Body of pancreas (tissue), 4 donors: ENCODE measurements around the gene ZNF614.

Source experiments
- POLR2A ChIP-seq, 3 donors: fragments of 450-650 bp; IDR thresholded peaks; one replicate each; pipeline ENCODE4 v1.6.1; 2016; ENCODE audit warnings: antibody characterized with exemption in 3 of 3, mild to moderate bottlenecking in 2 of 3
- TF ChIP-seq, protein P1 (sequence below), 7 experiments: fragments of 450-650 bp in 4 of 7; fragments of 200-600 bp in 3 of 7; sonication (generic) in 3 of 7; IDR thresholded peaks; one replicate each; pipeline ENCODE4 v1.5.1; 2016 to 2019; ENCODE audit warnings: antibody characterized with exemption in 7 of 7

GRCh38 chr19:52034051-52034728 is 6.0 kb upstream of the ZNF614 start:
- TF ChIP-seq, protein P1, sequence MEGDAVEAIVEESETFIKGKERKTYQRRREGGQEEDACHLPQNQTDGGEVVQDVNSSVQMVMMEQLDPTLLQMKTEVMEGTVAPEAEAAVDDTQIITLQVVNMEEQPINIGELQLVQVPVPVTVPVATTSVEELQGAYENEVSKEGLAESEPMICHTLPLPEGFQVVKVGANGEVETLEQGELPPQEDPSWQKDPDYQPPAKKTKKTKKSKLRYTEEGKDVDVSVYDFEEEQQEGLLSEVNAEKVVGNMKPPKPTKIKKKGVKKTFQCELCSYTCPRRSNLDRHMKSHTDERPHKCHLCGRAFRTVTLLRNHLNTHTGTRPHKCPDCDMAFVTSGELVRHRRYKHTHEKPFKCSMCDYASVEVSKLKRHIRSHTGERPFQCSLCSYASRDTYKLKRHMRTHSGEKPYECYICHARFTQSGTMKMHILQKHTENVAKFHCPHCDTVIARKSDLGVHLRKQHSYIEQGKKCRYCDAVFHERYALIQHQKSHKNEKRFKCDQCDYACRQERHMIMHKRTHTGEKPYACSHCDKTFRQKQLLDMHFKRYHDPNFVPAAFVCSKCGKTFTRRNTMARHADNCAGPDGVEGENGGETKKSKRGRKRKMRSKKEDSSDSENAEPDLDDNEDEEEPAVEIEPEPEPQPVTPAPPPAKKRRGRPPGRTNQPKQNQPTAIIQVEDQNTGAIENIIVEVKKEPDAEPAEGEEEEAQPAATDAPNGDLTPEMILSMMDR (IDR thresholded peaks at IDR 0.05) = no peak
- no peak for TF ChIP-seq POLR2A (IDR thresholded peaks at IDR 0.05)
